ENCODE data around the gene MYH4.

- TF ChIP-seq ZNF530 (tag by site-specific recombination; IDR thresholded peaks at IDR 0.05; ENCODE audit: low read depth) (no peak), CTCF (tag by site-specific recombination; IDR thresholded peaks at IDR 0.05) (no peak), ZNF518A (tag by site-specific recombination; conservative IDR thresholded peaks at IDR 0.05; ENCODE audit: low read depth) (no peak), ZSCAN16 (tag by site-specific recombination; IDR thresholded peaks at IDR 0.05) (no peak), ZNF280D (tag by site-specific recombination; IDR thresholded peaks at IDR 0.05) (no peak), ZNF704 (tag by site-specific recombination; IDR thresholded peaks at IDR 0.05) (no peak), KLF1 (tag by site-specific recombination; IDR thresholded peaks at IDR 0.05) (no peak), MZF1 (tag by site-specific recombination; IDR thresholded peaks at IDR 0.05; ENCODE audit: borderline replicate concordance) (no peak), ZNF423 (tag by site-specific recombination; IDR thresholded peaks at IDR 0.05) (no peak), PBX3 (CRISPR knock-in tag; IDR thresholded peaks at IDR 0.05) (no peak), TCF7L2 (IDR thresholded peaks at IDR 0.05; ENCODE audit: borderline replicate concordance, low read depth, low read length) (no peak)
Measured at GRCh38 chr17:10482252-10482651, 12.9 kb upstream of the MYH4 start.
